SK-N-MC (cell line): ENCODE measurements around the gene TEPSIN.

Source experiments
- EZH2 ChIP-seq: fragments of 200-600 bp; sonication (generic); IDR thresholded peaks from one replicate; pipeline ENCODE4 v1.6.1; 2017; ENCODE audit warnings: antibody characterized with exemption
- POLR2AphosphoS5 ChIP-seq: IDR thresholded peaks from 2 replicates; pipeline ENCODE4 v1.6.1; 2012; ENCODE audit warnings: mild to moderate bottlenecking, low read depth, low read length, borderline replicate concordance

DNA sequence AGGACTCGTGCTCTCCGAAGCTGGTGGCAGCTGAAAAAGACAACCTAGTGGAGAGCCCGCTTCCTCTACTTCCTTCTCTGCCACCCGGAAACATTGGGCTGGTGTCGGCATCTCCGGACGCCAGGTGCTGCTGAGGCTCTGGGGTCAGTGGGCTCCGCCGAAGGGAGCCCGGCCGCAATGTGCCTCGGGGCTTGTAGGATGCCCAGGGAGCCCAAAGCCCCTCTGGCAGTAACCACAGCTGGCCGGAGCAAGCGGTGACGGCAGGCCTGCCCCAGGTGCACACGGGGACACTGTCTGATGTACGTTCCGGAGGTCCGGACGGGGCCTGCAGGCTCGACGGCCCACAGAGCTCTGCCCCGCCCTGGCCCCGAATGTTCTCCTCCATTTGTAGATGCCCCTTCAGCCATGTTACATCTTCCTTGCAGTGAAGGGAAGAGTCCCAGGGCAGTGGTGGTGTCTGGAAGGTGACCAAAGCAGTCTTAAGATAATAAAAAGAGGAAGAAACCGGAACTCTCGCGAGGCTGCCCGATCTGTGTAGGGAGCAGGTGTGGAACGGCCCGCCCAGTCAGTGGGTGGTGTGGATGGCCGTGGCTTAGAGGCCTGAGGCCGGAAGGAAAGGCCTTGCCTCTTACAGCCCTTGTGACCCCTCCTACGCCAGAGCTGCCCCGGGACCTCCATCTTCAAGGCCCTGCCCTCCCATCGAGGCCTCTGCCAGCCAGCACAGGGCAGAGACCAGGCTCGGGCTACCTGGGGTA lies 22.9 kb upstream of the TEPSIN start:
- no peak for TF ChIP-seq EZH2
- no peak for TF ChIP-seq POLR2AphosphoS5
